NCI-H2227 treated with DMSO at 0.1 percent for 48 hours (cell line): Measurements from ENCODE around the gene TRAPPC6A.

Experiments used
- DNase-seq: peaks from one replicate; lab custom pipeline; 2025; lab: John Stamatoyannopoulos, UW

Gene TRAPPC6A

DNA sequence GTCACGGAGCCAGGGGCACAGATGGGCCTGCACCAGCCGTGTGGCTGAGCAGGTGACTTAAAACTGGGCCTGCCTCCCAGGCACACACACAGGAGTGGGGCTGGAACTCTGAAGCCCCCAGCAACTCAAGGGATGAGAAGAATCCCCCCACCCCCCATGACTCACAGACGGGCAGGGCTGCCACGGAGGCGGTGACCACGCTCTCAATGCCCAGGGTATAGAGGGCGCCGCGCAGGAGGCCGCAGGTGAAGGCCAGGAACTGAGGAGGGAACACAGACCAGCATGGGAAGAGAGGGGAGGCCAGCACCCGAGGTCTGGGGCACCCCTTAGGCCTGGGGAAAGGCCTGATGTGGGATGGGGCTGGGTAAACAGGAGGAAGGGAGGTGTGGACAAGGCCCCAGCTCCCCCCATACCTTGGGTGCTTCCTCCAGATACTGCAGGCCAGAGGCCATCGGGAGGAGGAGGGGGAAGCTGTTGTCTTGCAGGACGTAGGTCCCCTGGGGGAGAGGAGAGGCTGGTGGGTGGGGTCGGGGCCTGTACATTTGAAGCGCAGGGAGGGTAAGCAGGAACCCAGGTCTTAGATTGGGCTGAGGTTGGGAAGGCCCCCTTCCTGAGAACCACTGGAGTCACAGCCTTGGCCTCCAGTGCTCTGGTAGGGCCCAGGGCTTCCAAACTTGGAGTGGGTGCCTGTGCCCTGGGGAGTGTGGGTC, 14.1 kb downstream of the TRAPPC6A start:
- DNase-seq: no peak

- DNase-seq: no peak
Measured at GRCh38 chr19:45163156-45163555, 14.9 kb downstream of the TRAPPC6A start.

GRCh38 chr19:45162608-45163143, 15.4 kb downstream of the TRAPPC6A start:
- no peak for DNase-seq

DNA sequence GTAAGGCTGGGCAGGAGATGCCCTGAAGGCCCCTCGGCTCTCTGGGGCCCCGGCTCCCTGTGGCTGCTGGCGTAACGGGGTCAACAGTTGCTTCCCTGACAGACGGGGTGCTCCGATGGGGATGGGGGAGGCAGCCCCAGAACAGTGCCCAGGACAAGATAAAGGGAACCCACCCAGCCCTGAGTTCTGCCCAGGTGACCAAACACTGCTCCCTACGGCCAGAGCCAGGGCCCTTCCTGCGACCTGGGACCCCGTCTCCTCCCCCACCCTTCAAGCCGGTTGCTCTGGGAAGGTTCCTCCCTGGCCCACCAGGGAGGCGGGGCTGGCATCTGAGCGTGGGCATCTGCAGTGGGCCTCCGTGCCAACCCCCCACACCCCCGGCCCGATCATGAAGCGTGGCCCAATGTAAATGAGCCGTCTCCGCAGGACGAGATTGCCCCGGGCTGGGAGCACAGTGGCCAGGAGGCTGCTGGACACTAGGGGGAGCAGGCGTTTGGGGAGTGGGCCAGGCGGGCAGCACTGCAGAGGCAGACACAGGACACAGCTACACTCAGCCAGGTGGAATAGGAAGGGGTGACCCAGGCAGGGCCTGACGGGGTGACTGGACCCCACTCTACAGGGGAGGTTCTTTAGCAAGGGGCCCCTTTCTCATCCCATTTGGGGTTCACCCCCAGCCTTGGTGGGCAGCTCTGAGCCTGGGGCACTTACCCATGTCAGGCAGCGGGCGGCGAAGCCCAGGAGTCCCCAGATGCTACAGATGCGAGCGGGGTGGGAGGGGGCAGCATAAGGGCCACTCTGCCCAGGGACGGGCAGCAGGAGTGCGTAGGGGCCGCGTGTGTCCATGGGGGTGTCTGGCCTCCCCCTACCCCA, 16.1 kb downstream of the TRAPPC6A start:
- DNase-seq: no peak

DNA sequence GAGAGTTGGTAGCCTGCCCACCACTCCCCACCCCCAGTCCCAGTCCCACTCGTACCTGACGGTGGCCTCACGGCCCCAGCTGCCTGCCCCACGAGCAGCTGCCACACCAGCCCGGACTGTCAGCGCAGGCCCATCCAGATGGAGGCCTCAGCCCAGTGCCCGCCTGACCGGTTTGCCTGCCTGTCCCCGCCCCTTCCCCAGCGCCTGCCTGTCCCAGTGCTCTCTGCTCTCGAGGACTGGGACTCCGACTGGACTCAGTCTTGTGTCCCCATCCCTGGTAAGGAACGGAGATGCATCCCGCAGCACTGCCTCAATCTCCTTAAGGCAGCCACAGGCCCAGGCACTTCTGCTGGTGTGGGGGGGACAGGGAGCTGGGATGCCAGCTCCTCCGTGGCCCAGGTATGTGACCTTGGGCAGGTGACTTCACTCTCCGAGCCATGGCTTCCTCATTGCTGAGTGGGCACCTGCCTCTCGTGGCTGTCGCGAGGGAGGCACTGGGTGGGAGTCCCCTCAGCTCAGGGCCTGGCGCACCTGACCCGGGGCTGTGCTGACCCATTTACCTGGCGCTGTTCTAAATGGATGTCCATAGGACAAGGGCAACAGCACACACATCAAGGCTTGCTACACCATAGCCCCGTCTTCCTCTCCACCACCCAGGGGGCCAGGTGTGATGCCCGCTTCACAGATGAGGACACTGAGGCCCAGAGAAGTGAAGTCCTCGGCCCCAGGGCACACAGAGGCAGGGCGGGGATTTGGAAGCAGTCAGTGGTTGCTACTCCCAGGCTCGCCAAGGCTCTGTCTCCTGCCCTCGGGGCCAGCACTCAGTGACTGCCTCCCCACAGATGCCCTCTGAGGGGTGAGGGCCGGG, 16.9 kb downstream of the TRAPPC6A start, which contains the start of gene NKPD1:
TSS of gene NKPD1 (minus strand) at position 113 of the 868 bp plus-strand sequence. CDS start 832 bp downstream, outside the sequence.
- no peak for DNase-seq

DNA sequence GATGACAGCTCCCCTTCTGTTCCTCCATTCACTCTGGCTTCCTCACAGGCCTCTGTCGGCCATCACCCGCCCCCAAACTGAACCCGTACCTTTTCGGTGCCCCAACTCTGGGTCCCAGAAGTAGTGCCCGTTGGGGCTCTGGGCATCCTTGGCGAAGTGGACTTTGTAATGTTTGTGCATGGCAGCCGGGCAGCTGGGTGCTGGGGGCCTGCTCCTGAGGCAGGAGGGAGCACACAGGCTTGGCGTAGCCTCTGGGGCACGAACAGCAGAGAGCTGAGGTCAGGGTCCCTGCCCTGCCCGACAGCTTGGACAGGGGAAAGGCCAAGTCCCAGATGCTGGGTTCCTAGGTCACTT, 18.1 kb downstream of the TRAPPC6A start:
- no peak for DNase-seq

DNA sequence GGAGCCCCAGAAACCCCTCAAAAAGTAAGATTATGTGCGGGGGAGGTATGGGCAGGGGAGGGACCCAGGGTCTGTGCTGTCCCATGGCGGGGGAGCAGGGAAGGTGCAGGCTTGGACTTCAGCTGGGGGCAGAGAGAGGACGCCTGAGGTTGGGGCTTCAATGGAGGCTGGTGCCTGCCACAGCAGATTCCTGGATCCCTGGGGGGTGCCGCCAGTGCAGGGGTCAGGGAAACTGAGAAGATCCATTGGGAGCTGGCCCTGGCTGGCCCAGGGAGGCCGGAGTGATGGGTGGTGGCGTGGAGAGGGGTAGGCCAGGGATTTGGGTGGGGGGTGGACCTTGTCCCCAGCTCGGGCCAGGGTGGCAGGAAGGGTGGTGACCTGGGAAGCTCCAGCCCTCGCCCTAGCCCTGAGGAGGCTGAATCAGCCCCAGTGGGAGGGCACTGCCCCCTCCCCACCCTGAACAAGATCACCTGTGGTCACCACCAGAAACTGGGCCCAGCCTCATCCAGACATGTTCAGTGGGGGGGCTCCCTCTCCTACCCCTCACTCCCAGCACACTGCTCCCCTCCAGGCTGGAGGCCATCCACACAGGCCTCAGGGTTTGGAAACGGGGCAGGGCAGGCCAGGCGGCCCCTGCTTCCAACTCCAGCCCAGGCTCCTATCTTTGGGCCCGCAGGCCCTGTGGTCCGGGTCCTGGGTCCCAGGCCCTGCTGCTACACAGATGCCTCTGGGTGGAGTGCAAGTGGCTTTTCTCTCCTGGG, 18.6 kb downstream of the TRAPPC6A start:
- no peak for DNase-seq

- DNase-seq: no peak
Measured at GRCh38 chr19:45158503-45159209, 19.4 kb downstream of the TRAPPC6A start.

- no peak for DNase-seq
Measured at GRCh38 chr19:45156751-45157150, 21.3 kb downstream of the TRAPPC6A start.

GRCh38 chr19:45156011-45156630, 21.9 kb downstream of the TRAPPC6A start:
- DNase-seq: no peak

DNA sequence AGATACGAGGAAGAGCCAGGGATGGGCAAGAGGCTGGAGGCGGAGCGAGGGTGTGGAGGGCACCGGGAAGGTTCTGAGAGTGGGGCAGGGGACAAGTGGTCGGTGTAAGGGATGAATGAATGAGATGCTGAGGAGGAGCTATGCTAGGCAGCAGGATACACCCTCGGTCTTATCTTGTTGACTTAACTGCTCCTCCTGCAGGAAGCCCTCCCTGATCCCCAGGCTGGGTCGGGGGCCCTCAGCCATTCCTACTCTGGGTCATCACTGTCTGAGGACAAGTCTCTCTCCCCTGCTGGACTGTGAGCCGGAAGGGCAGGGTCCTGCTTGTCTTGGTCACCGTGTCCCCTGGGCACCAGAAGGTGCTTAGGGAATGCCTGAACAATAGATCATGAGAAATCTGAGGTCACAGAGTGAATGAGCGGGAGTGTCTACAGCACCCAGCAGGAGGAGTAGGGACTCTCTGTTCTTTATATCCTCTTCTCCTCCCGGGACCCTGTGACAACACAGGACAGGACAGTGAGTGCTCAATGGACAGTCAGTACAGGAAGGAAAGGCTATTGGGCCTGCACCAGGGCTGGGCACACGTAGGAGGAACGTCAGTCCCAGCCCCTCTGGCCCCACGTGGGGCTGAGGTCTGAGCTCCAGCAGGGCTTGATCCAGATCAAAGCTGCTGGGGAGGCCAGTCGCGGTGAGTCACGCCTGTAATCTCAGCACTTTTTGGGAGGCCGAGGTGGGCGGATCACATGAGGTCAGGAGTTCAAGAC, 23.8 kb downstream of the TRAPPC6A start:
- no peak for DNase-seq

GRCh38 chr19:45153339-45154063, 24.5 kb downstream of the TRAPPC6A start:
- DNase-seq: no peak

DNA sequence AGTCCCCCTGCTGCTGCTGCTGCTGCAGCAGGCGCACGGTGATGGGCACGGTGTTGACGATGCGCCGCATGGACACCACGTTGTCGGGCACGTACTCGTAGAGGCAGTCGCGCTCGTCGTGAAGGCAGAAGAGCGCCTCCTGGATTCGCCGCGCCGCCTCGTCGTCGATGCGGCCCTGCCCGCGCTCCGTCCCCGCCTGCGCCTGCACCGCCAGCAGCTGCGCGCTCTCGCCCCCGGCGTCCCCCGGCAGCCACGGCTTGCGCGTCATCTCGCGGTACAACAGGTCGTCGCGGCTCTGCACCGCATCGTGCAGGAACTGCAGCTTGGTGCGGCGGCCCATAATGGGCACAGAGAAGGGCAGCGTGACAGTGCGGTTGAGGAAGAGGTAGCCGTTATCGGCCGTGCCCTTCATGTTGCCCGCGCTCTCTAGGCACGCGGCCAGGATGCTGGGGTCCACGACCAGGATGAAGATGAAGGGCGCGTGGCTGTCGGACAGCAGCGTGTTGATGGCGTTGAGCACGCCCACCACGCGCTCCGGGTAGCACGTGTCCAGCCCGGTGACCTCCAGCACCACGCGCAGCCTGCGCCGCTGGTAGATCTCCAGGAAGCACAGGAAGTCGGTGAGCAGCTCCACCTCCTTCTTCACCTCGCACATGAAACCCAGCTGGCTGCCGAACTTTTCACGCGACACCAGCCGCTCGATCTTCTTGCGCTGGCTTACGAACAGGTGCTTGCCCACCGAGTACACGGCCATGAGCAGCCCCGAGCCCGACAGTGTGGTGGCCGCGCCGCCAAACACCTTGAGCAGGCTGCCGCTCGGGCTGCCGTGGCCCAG, 25.3 kb downstream of the TRAPPC6A start:
- no peak for DNase-seq

DNA sequence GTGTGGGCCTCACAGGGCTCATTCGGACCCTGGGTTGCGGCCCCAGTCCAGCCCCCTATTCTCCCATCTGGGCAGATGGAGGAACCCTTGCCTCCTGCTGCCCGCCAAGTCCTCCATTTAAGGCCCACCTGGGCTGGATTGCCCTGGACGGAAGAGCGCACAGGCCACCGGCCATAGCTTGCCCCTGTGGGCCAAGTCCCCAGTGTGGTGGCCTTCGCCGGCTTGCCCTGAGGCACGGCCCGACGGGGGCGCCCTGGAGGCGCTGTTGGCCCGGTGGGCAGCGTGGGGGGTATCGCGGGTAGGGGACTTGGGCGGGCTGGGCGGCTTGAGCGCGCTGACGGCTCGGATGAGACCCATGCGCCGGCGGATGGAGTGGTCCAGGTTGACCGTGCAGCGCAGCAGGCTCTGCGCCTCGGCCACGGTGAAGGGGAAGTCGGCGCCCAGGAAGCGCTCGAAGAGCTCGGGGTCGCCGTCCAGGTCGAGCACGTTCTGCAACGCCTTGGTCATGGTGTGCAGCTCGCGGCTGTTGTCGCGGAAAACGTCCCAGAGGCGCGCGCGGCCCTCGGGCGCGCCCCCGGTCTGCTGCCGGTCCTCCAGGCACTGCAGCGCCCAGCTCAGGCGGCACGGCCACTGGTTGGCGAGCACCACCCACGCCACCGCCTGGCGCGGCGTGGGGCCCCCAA, 26.1 kb downstream of the TRAPPC6A start:
- DNase-seq: no peak

DNA sequence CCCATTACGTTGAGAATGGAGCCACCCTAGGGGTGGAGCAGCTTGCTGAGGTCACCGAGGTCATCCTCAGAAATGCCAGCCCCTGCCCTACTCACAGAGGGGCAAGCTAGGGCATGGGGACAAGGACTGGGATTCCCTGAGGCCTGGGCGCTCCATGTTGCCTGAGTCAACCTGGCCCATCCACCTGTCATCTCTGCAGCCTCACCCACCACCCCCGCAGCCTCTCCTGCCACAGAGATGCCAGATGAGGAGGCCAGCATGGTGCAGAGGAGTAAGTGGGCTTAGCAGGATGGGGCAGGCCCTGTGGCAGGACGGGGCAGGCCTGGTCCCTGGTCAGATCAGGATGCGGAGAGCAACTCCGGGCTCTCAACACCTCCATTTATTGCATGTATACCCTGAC, 26.7 kb downstream of the TRAPPC6A start:
- no peak for DNase-seq

DNA sequence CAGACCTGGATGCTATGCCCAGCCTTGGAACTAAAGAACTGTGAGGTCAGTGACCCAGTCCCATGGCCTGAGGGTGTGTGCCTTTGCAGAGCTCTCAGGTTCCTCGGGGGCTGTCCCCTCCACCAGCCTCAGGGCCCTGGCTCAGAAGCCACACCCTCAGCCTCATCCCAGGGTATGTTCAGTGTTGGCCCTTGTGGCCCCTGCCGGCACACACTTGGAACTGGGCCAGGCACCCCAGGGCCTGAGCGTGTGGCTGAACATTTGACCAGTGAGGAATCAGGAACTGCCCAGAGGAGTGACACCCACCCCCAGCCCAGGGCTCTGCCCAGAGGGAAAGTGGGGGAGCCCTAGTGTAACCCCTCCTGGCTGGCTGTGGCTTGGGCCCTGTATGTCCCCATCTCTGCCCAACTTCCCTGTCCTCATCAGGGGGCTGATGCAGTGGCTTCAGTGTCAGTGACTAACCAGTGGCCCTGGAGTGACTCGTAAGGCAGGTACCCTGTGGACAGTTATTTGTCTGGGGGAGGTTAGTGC, 27.2 kb downstream of the TRAPPC6A start:
- DNase-seq: no peak

- DNase-seq: no peak
Measured at GRCh38 chr19:45150180-45150579, 27.9 kb downstream of the TRAPPC6A start.
